ENCODE measurements around the gene IFITM1. TPM values are rescaled to one million over a fixed set of nuclear protein-coding genes. Genes with fewer than 3 reads are reported as not detected.
A peak's percentile ranks its signal among the peaks of the same experiment; 100 is the strongest.

Gene IFITM1
- total and polyA plus RNA-seq, 9 of the 15 experiments (the other 6 are each of a cell fraction or from before 2014, with no cell fraction given): 691 to 5,579 (median 974) TPM

GRCh38 chr11:350723-351255 lies 36.9 kb downstream of the IFITM1 start (continued):
- no peak for TF ChIP-seq ARID3B (CRISPR knock-in tag; IDR thresholded peaks at IDR 0.05; ENCODE audit: borderline replicate concordance)
- TF ChIP-seq HDAC1 (IDR thresholded peaks at IDR 0.05): peak in 1 of 2 experiments; percentile 43; a peak in 1 of 4 replicates
- TF ChIP-seq DPF2 (IDR thresholded peaks at IDR 0.05): peak; percentile 56
- TF ChIP-seq EP400 (IDR thresholded peaks at IDR 0.05): peak; percentile 58; the same call in 1 of the 2 replicates
- TF ChIP-seq ZMIZ1 (IDR thresholded peaks at IDR 0.05; ENCODE audit: low read depth in 2 of 2, low read length in 2 of 2): no peak
- no peak for TF ChIP-seq BRF2 (IDR thresholded peaks at IDR 0.05; ENCODE audit: borderline replicate concordance, insufficient read depth, insufficient read length)
- TF ChIP-seq SIX5 (IDR thresholded peaks at IDR 0.05; ENCODE audit: borderline replicate concordance in 1 of 2, insufficient read depth in 1 of 2, low read depth in 1 of 2, low read length in 2 of 2): no peak
- peak; percentile 55; the same call in 1 of the 2 replicates for TF ChIP-seq CBFA2T3 (IDR thresholded peaks at IDR 0.05)
- no peak for TF ChIP-seq CTCF (IDR thresholded peaks at IDR 0.05 in 2 of 3, conservative IDR thresholded peaks at IDR 0.05 in 1 of 3; ENCODE audit: insufficient read depth in 2 of 3, low read depth in 1 of 3, low read length in 3 of 3)
- TF ChIP-seq KLF13 (tag; IDR thresholded peaks at IDR 0.05; ENCODE audit: borderline replicate concordance, low read depth): 0 out of 2 replicates have a peak, but pooled peaks have one; percentile 14
- TF ChIP-seq ZNF282 (CRISPR knock-in tag; IDR thresholded peaks at IDR 0.05): no peak
- TF ChIP-seq POLR2AphosphoS5 (IDR thresholded peaks at IDR 0.05; ENCODE audit: control insufficient read depth, insufficient read depth, low read depth, low read length): 0 out of 2 replicates have a peak, but pooled peaks have one; percentile 24
- TF ChIP-seq PRDM10 (IDR thresholded peaks at IDR 0.05; ENCODE audit: partially characterized antibody): peak; percentile 63
- no peak for TF ChIP-seq SAP30 (IDR thresholded peaks at IDR 0.05; ENCODE audit: borderline replicate concordance, insufficient read depth, low read depth, low read length, poor library complexity, severe bottlenecking)

Measured in K562 (cell line).